ENCODE results near the gene TANC2.

DNA sequence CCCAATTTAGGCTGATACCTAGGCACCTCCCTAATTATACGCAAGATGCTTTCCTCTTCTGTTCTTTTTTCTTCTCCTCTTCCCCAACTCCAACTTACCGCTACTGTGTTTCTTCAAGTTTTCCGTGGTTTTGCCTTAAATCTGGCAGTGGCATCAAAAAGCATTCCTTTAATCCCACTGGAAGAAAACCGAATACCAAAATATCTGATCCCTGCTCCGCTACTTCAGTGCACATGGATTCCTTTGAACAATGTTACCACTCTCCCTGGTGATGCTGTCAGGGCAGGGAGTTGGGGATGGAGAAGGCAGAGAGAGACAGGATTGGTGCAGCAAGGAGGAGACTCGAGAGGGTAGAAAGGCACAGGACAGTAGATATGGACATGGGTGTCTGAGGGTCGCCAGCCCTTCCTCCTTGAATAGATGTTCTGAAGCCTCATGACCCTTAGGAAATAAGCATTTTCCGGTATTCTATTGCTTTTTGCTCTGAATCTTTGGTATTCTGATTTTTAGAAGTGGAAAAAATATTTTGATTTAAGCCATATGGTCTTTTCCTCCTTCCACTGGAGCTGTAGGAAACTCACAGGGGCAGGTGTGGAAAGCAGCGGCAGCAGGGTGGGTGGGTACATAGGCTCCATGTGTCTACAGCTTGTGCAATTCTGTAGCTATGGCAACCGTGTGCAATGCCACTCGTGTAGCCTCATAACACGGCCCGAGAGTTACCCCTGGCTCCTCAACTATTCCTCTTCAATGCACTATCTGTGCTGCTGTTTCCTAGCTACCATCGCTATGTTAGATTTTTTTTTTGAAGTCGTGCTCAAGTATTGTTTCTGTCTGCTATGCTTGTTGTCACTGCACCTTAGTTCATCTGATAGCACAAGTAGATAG is 32.3 kb upstream of the TANC2 start:
- TF ChIP-seq, protein P1, sequence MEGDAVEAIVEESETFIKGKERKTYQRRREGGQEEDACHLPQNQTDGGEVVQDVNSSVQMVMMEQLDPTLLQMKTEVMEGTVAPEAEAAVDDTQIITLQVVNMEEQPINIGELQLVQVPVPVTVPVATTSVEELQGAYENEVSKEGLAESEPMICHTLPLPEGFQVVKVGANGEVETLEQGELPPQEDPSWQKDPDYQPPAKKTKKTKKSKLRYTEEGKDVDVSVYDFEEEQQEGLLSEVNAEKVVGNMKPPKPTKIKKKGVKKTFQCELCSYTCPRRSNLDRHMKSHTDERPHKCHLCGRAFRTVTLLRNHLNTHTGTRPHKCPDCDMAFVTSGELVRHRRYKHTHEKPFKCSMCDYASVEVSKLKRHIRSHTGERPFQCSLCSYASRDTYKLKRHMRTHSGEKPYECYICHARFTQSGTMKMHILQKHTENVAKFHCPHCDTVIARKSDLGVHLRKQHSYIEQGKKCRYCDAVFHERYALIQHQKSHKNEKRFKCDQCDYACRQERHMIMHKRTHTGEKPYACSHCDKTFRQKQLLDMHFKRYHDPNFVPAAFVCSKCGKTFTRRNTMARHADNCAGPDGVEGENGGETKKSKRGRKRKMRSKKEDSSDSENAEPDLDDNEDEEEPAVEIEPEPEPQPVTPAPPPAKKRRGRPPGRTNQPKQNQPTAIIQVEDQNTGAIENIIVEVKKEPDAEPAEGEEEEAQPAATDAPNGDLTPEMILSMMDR (IDR thresholded peaks at IDR 0.05): no peak
- TF ChIP-seq POLR2A (IDR thresholded peaks at IDR 0.05): no peak

Data from esophagus squamous epithelium (tissue), 4 donors.